ENCODE data around the gene DNAJA1.

DNA sequence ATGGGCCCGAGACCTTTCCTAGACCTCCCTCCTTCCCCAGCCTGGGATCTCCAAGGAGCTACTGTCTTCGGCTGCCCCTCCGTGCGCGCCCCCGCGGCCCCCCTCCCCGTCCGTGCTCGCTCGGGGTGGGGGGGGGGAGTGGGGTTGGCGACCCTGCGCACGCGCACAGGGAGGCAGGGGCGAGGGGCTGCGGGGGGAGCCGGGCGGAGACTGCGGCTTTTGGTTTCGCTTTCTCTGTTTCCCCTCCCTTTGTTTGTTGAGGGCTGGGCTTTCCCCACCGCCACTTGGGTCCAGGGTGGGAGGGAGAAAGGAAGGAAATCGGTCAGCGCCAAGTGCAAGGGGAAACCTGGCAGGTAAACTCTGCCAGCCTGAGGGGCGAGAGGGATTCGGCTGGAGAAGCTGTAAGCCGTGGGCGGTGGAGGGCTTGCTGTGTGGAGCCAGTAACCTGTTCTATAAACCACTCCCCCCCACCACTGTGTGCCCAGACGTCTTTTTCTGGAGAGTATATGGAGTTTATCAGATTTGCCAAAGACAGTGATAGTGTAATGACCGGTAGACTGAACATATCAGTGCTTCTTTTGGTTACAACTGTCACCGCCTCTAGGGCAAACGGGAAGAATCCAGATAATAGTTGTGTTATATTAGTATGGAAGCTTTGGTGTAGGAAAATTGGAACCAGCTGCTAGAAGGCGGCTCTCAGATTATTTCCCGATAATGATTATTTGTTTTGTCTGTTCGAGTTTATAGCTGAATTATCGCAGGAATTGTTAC is 684 bp downstream of the DNAJA1 start:
- no peak for TF ChIP-seq CTCF (IDR thresholded peaks at IDR 0.05)
- no peak for TF ChIP-seq TP53 (CRISPR knock-in tag; IDR thresholded peaks at IDR 0.05)
- no peak for TF ChIP-seq ATF1 (CRISPR knock-in tag; IDR thresholded peaks at IDR 0.05)
- TF ChIP-seq NR3C1 (CRISPR knock-in tag; conservative IDR thresholded peaks at IDR 0.05; ENCODE audit: low read depth): no peak
- no peak for TF ChIP-seq ELF4 (CRISPR knock-in tag; IDR thresholded peaks at IDR 0.05; ENCODE audit: low read depth)
- no peak for TF ChIP-seq TEAD1 (CRISPR knock-in tag; IDR thresholded peaks at IDR 0.05)
- TF ChIP-seq MAX (CRISPR knock-in tag; IDR thresholded peaks at IDR 0.05): no peak
- no peak for TF ChIP-seq RELA (CRISPR knock-in tag; IDR thresholded peaks at IDR 0.05; ENCODE audit: borderline replicate concordance)
- TF ChIP-seq JAZF1 (CRISPR knock-in tag; IDR thresholded peaks at IDR 0.05): no peak

Data from WTC11 (cell line).